Adrenal gland (tissue), 12 donors: ENCODE data around the gene CPTP. TPM values are rescaled to one million over a fixed set of nuclear protein-coding genes. Genes with fewer than 3 reads are reported as not detected.

ENCODE experiments used
- DNase-seq, 7 donors: peaks; one replicate each; pipeline ENCODE4 v3.0.0-alpha.2; 2019 to 2020
- H3K27ac ChIP-seq, 5 donors: fragments of 200-600 bp; sonication (generic) in 4 of 5; 1 replicate in 3 of 5; 2 replicates in 2 of 5; pipeline versions ENCODE4 v1.5.1 to v1.8.0; 2016 to 2020; ENCODE audit warnings: mild to moderate bottlenecking in 1 of 5
- H3K27me3 ChIP-seq: fragments of 200-600 bp; 2 replicates; pipeline ENCODE4 v1.8.0; 2021
- H3K36me3 ChIP-seq, 2 donors: fragments of 200-600 bp; replicated peaks in 1 of 2; 1 replicate in 1 of 2; 2 replicates in 1 of 2; pipeline versions ENCODE4 v1.5.1 to v1.8.0; 2018 to 2022
- H3K4me1 ChIP-seq, 2 donors: fragments of 200-600 bp; replicated peaks in 1 of 2; 1 replicate in 1 of 2; 2 replicates in 1 of 2; pipeline versions ENCODE4 v1.5.1 to v1.8.0; 2018 to 2021
- H3K4me3 ChIP-seq, 4 donors: fragments of 200-600 bp; sonication (generic) in 3 of 4; one replicate each; pipeline ENCODE4 v1.5.1; 2016 to 2018
- H3K9me3 ChIP-seq, 3 donors: fragments of 200-600 bp; sonication (generic) in 1 of 3; replicated peaks in 1 of 3; 1 replicate in 2 of 3; 2 replicates in 1 of 3; pipeline versions ENCODE4 v1.5.1 to v1.8.0; 2016 to 2021
- POLR2A ChIP-seq, 2 donors: fragments of 450-650 bp; IDR thresholded peaks; one replicate each; pipeline ENCODE4 v1.6.1; 2017; ENCODE audit warnings: antibody characterized with exemption in 2 of 2, mild to moderate bottlenecking in 2 of 2, moderate library complexity in 1 of 2
- WGBS, 4 donors: extraction: QIAGEN DNeasy Blood & Tissue Kit in 2 of 4; methylation state at CpG; one replicate each; pipeline versions ENCODE4 v1.1.5 to v1.1.7; 2013 to 2017; 5-methylcytosine and 5-hydroxymethylcytosine counted together
- intact Hi-C, 2 donors: fragments of 100-400 bp; cut with DNase I; formaldehyde crosslinking; loops; one replicate each; pipeline versions ENCODE4 v1.14.1 to v1.15.0; 2022 to 2023
- polyA plus RNA-seq, 3 donors: library from polyadenylated mRNA; stranded (reverse); fragments of 200-250 nt in 2 of 3; fragments of 350-450 nt in 1 of 3; fragmentation: Illumina TruSeq in 1 of 3; extraction: RNeasy Lipid Tissue Mini Kit (QIAGEN cat#74804) in 1 of 3; gene quantifications; one replicate each; pipeline ENCODE4 v1.2.3, GENCODE V29; 2013 to 2014
- total RNA-seq, 9 donors: library from RNA; depleted of rRNA in 4 of 9; stranded (reverse); fragments of >200 nt in 4 of 9; fragments of 120-200 nt in 1 of 9; fragmentation: NEBNext Ultra II Directional in 1 of 9; extraction: Animal tissue kit (Norgen Biotek cat#: 25700) in 1 of 9; gene quantifications; one replicate each; pipeline versions ENCODE4 v1.1.0 to v1.2.4, GENCODE V29; 2013 to 2023
- TF ChIP-seq, protein P1 (sequence below), 6 experiments: fragments of 450-650 bp in 4 of 6; fragments of 200-600 bp in 2 of 6; sonication (generic) in 1 of 6; IDR thresholded peaks; 1 replicate in 5 of 6; 2 replicates in 1 of 6; pipeline versions ENCODE4 v1.5.1 to v1.8.0; 2016 to 2021; ENCODE audit warnings: antibody characterized with exemption in 6 of 6, mild to moderate bottlenecking in 2 of 6, moderate library complexity in 1 of 6
- donor health status: healthy with polysubstance abuse.
- donor health status: Bipolar disorder and iron deficiency.
- donor health status: DM: yes; HTN: yes; CAD: no.
- donor health status: DM: no; HTN: no; CAD: no.
- donor health status: DM: no; HTN: no; CAD: no.
- donor health status: DM: yes; HTN: yes; CAD: no.

CPTP gene
- total and polyA plus RNA-seq, 12 donors = 2.9 to 53.0 (median 29.0) TPM

DNA sequence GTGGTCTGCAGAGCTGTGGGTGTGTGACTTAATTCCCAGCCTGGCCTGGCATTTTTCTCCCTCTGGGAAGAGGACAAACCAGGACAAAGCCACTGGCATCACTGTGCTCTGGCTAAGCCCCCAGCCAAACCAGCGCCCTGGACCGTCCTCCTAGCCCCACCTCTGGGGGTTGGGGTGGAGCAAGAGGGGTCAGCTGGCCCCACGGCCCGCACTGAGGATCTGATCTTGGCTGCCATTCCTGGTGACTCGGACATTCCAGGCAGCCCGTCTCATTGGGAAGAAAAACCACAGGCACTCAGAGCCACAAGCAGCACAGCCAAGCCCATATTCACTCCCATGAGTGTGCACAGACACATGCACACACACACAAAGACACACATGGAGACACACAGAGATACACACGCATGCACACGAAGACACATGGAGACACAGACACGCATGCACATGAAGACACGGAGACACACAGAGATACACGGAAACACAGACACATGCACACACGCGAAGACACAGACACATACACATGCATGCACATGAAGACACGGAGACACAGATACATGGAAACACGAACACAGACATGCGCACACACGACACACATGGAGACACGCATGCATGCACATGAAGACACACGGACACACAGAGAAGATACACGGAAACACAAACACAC, 36.0 kb downstream of the CPTP start:
- H3K4me1 ChIP-seq = no peaks in the 10 kb centered on the region
- no peaks in the 10 kb centered on the region for H3K27me3 ChIP-seq
- 64 to 91% (median 75%) methylated on average over 14 to 20 of the region's 20 CpGs for WGBS, 4 donors
- no peak overlapping the region for H3K4me3 ChIP-seq
- TF ChIP-seq, protein P1, sequence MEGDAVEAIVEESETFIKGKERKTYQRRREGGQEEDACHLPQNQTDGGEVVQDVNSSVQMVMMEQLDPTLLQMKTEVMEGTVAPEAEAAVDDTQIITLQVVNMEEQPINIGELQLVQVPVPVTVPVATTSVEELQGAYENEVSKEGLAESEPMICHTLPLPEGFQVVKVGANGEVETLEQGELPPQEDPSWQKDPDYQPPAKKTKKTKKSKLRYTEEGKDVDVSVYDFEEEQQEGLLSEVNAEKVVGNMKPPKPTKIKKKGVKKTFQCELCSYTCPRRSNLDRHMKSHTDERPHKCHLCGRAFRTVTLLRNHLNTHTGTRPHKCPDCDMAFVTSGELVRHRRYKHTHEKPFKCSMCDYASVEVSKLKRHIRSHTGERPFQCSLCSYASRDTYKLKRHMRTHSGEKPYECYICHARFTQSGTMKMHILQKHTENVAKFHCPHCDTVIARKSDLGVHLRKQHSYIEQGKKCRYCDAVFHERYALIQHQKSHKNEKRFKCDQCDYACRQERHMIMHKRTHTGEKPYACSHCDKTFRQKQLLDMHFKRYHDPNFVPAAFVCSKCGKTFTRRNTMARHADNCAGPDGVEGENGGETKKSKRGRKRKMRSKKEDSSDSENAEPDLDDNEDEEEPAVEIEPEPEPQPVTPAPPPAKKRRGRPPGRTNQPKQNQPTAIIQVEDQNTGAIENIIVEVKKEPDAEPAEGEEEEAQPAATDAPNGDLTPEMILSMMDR (IDR thresholded peaks at IDR 0.05) = no peak
- no peak for TF ChIP-seq POLR2A (IDR thresholded peaks at IDR 0.05)
- intact Hi-C loops = no loop called here
- H3K9me3 ChIP-seq = no peaks in the 10 kb centered on the region
- H3K36me3 ChIP-seq = no peaks in the 10 kb centered on the region
- H3K27ac ChIP-seq = peak overlapping the region in 3 of 5 donors; percentile 16 to 87 (median 72)
- peak in 3 of 7 donors; percentile 35 to 53 (median 53) for DNase-seq

DNA sequence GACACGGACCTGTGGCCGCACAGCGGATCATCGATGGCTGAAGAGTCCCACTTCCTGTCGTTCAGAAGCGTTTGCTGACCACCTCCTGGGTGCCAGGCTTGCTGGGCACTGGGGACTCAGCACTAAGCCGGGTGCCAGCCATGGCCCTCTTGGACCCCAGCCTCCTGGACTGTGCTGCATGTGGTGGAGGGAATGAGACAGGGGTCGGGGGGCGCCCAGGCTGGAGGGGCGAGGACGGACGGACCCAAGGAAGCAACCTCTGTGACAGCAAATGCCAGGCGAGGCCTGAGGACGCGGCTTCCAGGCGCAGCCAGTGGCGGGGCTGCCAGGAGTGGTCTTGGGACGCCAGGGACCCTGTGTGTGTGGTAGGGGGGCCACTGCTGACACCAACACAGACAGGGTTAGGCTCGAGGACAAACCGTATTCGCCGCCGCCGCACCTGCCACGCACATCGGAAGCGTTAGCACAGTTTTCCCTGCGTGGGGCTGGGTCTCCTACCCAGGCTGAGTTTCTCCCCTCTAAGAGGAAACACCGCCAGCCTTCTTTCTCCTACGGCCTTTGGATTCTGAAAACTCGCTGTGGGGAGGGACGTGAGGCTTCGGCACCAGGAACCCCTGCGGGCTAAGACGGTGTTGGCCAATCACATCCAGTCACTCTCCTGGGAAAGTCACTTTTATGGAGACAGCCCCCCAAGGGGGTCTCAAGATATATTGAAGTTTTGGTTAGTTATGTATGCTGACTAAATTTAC, 36.8 kb downstream of the CPTP start:
- Histone ChIP-seq H3K27ac (peak overlapping the region in 2 of 5 donors; percentile 50 to 87), H3K9me3 (no peaks in the 10 kb centered on the region), H3K4me1 (no peaks in the 10 kb centered on the region), H3K36me3 (no peaks in the 10 kb centered on the region), H3K27me3 (no peaks in the 10 kb centered on the region), H3K4me3 (no peak overlapping the region)
- peak in 1 of 7 donors; percentile 8 for DNase-seq
- 75 to 80% (median 77%) methylated on average over 26 to 35 of the region's 35 CpGs for WGBS, 4 donors
- TF ChIP-seq, protein P1 (IDR thresholded peaks at IDR 0.05) = no peak
- no peak for TF ChIP-seq POLR2A (IDR thresholded peaks at IDR 0.05)
- intact Hi-C loops = no loop called here

DNA sequence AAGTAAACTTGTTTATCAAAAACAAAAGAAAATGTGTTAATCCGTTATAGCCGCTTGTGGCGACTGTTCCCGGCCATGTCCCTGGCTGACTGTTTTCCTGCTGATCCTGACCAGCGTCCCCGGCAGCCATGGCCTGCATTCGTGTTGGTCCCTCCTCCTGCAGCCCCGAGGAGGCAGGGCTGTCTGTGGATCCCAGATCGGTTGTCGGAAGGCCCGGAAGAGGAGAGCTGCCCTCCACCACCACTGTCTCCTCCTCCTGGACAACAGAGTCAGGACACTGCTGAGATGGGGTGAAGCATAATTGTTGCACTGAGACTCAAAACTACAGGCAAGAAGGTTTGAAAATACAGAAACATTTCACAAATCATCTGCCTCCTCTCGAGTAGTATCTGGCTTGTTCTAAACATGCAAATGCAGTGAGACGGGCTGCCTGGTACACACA, 37.4 kb downstream of the CPTP start:
- no peaks in the 10 kb centered on the region for H3K9me3 ChIP-seq
- H3K36me3 ChIP-seq = no peaks in the 10 kb centered on the region
- TF ChIP-seq, protein P1 (IDR thresholded peaks at IDR 0.05) = peak in 1 of 6 experiments; percentile 18
- TF ChIP-seq POLR2A (IDR thresholded peaks at IDR 0.05) = no peak
- H3K27me3 ChIP-seq = no peaks in the 10 kb centered on the region
- intact Hi-C loops = no loop called here
- H3K27ac ChIP-seq = peak overlapping the region in 2 of 5 donors; percentile 50 to 87
- peak in 5 of 7 donors; percentile 31 to 63 (median 57) for DNase-seq
- no peak overlapping the region for H3K4me3 ChIP-seq
- 13 to 18% (median 14%) methylated on average over 13 of the region's 13 CpGs for WGBS, 4 donors
- H3K4me1 ChIP-seq = no peaks in the 10 kb centered on the region

DNA sequence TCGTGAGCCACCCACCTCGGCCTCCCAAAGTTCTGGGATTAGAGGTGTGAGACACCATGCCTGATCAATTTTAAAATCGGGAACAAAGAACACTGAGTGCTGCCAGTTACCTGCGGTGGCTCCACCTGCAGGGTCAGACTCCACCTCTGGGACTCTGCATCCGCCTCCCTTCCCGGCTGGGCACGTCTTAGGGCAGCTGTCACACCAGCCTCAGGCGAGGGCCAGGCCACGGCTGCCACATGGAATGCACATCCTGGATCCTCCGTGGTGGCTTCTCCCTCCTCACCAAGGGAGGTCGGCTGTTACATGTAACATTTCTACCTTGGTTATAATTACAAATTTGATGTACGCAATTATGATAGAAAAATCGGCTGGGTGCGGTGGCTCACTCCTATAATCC, 39.7 kb downstream of the CPTP start:
- Histone ChIP-seq H3K4me1 (no peaks in the 10 kb centered on the region), H3K27me3 (no peaks in the 10 kb centered on the region), H3K9me3 (no peaks in the 10 kb centered on the region), H3K4me3 (no peak overlapping the region), H3K36me3 (no peaks in the 10 kb centered on the region), H3K27ac (no peak overlapping the region)
- DNase-seq = no peak
- intact Hi-C loops = no loop called here
- no peak for TF ChIP-seq POLR2A (IDR thresholded peaks at IDR 0.05)
- WGBS, 4 donors = 77 to 83% (median 80%) methylated on average over 7 to 14 of the region's 14 CpGs
